GM19438 (cell line): ENCODE data around the gene TMTC1.

Experiments
- ATAC-seq: cut with Tn5 transposase; IDR thresholded peaks from one replicate; pipeline ENCODE4 v1.9.1; 2021; ENCODE audit warnings: low read depth; ENCODE audit not compliant: unreplicated experiment

The TMTC1 gene

DNA sequence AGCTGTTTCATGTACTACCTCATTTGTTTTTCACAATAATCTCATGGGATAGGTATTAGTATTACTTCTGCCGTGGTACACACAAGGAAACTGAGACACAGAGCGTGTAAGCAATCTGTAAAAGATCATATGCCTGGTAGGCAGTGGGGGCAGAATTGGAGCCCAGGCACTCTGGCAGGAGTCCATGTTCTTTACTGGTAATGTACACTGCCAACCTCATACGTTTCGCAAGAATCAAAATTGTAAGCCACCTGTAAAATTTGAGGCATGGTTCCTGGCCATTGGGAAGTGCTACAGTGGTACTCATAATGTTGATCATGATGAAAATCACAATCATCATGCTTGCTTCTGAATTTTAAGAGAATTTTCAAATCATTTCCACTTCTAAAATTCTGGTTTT lies 40.7 kb downstream of the TMTC1 start:
- no peak for ATAC-seq

DNA sequence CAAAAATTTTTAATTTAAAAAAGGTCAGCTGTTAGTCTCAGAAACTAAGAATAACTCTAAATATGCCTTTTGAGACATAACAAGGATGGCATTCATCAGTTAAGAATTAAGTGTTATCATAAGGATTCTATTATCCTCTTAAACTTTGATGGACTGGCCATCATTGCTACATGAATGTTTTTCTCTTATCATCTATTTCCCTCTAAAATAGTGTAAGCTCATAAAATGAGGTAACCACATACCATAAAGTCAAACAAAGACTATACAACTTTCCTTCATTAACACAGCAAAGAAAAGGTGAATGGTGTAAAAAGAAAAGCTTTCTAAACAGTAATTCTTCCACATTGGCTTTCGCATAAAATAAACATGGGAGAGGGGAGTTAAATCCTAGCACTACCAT lies 41.1 kb downstream of the TMTC1 start:
- no peak for ATAC-seq

DNA sequence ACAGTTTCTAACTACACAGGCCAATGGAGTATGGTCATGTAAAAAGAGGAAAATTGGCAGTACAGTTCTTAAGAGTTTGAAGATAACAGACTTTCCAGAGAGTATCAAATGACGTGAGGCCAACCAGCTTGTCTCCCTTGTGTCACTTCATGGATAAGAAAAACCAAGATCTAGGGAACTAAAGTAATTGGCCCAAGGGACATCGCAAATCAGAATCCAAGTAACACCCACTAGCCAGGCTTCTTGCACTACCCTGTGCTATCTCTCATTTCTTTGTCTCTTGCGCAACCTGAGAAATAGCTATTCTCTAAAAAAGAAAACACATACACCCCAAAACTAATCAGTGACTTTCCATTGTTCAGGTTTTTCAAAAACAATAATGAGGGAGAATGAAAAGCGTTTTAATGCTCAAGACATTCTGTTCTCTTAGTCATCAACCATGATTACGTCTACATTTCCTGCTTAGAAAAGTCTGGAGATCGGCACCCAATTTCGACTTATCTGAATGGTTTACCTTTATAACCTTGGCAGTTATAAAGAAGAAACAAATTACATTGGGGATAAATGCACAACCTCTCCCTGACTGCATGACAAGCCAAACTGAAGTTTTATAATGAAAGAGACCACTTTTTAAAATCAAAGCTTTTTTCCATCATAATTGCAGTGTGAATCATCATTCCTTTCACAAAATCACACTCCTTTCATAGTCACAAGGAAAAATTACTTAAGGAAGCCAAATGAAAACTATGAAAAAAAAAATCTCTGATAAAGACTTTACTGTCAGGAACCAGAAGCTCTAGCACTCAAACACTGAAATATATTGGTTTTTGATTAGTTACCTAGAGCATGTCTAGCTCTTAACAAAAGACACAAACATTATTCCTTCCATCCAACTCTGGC lies 42.1 kb downstream of the TMTC1 start:
- no peak for ATAC-seq

DNA sequence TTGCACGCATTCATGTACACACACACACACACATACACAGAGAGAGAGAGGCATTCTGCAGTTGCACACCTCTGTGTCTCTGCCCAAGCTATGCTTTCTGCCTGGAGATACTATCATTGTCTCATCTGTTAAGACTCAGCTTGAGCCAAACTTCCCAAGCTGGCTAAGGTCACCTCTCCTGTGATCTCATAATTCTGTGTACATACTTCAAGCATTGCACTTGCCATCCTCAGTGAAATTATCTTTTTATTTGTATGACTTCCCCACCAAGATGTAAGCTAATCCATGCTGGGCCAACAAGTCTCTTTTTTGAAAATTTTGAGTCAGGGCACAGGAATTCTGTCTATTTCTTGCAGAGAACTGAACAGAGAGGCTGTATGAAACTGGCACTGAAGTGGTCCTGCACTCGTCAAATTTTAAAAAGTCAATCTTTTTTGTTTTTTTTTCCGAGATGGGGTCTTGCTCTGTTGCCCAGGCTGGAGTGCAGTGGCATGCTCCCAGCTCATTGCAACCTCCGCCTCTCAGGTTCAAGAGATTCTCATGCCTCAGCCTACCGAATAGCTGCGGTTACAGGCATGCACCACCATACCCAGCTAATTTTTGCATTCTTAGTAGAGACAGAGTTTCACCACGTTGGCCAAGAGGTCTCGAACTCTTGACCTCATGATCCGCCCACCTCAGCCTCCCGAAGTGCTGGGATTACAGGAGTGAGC lies 44.3 kb downstream of the TMTC1 start:
- ATAC-seq = no peak

DNA sequence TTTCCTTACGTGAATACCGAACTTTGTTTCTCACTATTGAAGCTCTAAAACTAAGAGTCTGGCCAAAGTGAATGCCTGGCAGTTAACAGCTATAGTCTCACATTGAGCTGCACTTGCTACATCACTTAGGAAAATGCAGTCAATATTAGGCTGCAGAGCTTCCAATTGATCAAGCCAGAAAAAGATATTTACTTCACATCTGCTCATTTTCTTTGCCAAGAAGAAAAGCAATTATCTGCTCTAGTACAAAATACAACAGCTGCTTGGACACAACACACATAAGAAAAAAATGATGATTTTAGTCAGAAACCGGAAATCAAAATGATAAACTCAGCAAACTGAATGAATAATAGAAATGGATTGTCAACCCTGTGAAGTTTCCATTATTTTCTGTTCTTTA lies 45.4 kb downstream of the TMTC1 start:
- ATAC-seq = no peak

DNA sequence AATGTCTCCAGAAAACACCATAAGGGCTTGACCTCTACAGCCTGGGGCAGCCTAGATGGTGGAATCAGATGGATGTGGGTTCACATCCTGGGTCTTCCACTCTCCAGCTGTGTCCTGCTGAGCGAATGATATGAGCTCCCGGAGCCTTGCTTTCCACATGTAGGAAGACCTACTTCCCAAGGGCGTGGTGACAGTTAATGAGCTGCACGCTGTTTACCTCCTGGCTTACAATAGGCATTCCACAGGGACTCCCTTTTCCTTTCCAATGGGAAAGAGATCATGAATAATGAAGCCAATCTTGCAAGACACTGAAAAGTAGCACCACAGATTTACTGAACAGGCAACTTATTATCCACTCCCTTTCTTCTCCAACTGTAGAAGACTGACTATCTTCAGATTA lies 46.1 kb downstream of the TMTC1 start:
- ATAC-seq = no peak

DNA sequence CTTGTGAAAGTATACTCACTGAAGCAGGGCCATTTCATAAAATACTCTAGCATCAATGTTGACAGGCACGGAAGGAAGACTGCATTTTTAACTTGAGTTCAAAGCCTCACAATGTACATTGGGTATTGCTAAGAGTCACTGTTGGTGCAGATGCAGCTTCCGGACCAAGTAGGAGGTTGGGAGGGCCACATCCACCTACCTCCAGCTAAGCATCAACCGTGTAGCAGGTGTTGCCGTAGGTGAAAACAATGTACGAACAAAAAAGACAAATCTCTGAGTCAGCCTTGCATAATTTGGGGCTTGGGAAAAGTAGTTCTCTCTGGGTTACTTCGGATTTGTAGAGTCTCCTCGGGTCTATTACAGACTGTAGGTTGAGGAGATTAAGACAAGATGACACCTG lies 48.1 kb downstream of the TMTC1 start:
- ATAC-seq = no peak

DNA sequence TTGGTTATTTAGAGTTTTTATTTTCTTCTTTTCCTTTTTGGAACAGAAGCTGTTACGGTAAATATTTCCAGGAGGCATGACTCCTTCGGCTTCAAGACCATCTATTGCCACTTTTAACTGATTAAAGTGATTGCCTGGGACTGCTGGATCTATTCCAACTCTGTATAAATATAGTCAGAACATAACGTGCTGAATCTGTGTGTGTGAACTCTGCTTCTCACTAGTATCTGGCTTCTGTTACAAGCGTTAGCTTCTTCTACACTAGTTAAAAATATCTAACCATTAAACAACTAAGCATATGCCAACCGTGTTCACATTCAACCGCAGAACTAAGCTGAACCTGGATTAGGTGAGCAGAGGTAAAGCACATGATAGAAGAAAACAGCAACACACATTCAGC lies 49.0 kb downstream of the TMTC1 start:
- no peak for ATAC-seq

DNA sequence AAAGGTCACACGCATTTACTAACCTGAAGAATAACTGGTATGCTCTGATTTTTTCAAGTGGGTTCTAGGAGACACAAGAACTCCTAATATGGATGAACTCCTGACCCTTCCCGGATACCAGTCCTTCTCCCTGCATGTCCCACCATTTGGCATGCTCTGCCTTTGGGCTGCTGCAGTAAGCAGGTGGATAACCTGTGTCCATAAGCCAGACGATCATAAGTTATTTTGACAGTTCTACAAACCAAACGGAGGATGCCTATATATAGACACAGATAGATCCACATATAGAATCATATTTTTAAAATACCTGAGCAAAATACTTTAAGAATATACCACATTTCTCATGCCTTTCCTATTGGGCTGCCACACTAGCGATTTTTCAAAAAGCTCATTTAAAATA lies 49.4 kb downstream of the TMTC1 start:
- no peak for ATAC-seq

DNA sequence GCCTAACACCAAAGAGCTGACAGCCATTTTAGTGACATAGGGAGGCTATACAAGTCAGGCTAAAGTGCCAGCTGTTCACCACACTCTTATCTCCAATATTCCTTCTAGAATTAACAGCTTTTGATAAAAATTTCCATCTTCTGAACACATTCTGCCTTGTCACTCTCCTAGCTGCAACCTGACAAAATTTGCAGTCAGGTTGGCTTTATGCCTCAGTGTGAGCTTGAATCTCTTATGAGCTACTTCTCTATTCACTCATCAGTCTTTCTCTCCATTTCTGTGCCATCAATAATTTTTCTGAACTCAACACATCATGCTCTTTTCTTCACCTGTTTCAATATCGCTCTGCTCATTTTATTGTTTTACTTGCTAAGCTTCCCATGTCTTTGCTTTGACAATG lies 50.2 kb downstream of the TMTC1 start:
- no peak for ATAC-seq

DNA sequence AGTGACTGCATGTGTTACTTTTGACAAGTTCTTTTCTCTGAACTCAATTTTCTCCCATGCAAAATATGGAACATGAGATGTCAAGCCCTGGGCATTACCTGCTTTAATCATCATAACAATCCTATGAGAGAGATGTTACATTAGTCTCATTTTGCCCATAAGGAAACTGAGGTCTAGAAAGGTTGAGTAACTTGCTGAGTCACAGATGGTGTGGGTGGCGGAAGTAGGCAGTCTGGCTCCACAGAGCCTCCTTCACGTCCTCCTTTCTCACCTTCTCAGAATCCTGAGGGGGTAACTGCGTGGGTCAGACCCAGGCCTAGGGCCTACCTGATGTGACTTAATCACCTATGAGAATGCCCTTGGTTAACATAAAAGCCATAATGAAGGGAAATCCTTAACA lies 50.7 kb downstream of the TMTC1 start:
- no peak for ATAC-seq

DNA sequence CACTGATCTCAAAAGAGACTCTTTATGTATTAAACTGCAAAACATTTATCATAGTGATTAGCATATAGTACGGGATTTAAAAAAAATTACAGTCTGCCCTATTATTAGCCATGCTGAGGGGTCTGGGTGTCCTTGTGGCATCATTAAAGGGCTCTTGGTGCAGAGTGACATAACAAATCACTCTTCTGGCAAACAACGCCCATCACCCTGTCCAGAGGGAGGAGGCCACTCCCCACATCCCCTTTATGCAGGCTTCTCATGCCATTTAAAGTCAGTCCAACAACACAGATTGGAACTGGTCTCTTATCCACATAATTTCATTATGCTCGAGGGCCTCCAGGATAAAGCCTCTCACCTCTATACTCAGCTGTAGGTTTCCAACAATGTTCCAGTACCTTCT lies 51.1 kb downstream of the TMTC1 start:
- no peak for ATAC-seq

DNA sequence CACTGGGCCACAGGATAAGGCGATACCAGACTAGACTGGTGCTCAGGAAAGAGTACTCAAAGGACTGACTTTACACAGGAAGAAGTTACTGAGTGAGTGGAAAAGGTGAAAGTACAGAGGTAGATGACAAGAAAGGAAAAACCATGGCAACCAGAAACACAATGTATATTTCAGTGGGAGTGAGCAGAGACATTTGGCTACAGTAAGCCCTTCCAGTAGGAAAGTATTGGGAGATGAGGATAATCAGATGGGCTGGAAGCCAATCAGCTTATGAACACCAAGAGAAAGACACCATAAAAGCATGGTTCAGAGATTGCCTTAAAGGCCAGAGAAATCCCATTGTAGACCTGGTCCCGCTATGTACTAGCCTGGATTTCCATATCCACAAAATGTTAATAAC lies 51.6 kb downstream of the TMTC1 start:
- no peak for ATAC-seq

DNA sequence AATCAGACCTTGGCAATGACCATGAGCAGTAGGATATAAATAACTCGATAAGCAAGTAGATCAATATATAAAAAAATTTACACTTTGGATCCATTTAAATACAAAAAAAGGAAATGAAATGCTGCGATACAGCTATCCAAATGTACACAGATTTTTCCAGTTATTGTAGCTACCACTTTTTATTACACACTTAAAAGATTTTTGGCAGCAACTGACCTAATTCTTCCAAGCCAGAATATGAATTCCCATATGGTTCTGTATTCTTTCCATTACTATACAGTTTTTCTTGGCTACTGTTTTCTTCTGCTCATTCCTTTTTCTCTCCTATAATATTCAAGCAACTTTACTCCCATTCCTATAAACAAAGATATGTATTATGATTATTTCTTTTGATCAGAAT lies 52.2 kb downstream of the TMTC1 start:
- ATAC-seq = no peak

DNA sequence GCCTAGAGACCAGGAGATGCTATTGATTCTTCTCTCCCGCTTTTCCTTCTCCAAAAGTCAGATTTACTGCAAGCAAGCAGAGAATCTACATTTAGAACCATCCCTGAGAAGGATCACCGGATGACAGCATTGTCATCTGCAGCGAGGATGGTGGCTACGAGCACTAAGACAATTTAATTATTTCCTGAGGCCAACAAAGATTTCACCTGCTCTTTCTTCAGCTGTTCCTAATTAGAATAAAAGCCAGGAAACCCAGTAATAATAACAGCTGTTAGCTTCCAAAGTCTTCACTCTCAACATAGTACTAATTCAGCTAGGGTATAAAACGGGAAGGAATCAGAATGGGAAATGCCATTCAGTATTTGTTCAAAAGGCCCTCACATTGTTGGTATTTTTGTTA lies 53.3 kb downstream of the TMTC1 start:
- ATAC-seq = no peak

DNA sequence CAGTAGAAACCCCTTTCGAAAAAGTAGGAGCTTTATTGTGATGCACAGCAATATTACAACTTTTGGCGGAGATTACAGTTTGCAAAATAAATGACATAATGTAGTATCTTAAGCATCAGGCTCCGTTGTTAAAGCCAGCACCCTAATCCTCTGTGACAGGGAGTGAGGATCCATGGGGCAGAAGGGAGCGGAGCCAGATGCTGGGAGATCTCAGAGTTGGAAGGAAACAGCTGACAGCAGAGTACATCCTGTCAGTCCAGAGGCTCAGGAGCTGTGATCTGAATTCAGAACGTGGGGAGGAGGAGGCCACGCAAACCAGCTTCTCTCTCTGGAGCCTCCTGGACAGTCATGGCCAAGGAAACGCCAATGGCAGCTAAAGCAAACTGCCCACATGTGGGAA lies 55.7 kb downstream of the TMTC1 start:
- no peak for ATAC-seq

DNA sequence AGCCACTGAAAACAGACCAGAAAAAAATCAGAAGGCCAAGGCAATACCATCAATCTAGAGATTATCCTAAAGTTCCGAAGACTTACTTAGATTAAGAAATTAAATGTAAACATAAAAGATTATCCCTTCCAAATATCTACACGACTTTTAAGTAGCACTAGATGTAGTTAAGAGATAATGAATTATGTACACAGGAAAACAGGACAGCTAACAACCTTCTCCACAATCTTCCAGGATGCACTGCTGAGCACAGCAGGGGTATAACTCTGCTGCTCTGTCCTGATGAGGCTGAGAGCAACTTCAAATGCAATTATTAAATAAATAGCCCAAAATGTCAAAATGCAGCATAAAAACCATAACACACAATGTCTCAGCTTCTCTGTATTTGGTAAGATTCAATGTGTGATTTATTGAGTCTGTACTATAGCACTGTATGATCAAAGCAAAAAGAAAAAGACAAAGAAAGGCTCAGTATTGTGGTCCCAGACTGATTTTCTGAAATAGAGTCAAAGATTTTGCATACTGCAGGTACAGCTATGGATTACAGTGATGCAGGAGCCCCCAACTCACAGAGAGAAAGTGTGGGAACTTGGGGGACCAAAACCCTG lies 56.9 kb downstream of the TMTC1 start:
- ATAC-seq = no peak

DNA sequence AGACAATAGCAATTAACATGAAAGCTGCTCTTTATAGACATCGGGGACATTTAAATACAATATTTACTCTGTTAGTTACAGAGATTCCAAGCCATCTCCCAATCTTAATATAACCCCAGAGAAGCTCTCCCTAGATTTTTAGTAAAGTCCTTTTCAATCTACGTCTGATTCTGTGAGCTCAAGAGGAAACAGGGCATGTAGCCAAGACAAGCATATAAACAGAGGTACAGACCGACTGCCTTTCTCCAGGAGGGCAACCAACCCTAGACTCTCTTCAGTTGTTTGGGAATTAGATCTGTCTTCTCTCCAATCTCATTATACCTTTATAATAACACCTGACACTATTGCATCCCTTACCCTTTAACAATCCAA lies 57.4 kb downstream of the TMTC1 start:
- ATAC-seq = no peak

DNA sequence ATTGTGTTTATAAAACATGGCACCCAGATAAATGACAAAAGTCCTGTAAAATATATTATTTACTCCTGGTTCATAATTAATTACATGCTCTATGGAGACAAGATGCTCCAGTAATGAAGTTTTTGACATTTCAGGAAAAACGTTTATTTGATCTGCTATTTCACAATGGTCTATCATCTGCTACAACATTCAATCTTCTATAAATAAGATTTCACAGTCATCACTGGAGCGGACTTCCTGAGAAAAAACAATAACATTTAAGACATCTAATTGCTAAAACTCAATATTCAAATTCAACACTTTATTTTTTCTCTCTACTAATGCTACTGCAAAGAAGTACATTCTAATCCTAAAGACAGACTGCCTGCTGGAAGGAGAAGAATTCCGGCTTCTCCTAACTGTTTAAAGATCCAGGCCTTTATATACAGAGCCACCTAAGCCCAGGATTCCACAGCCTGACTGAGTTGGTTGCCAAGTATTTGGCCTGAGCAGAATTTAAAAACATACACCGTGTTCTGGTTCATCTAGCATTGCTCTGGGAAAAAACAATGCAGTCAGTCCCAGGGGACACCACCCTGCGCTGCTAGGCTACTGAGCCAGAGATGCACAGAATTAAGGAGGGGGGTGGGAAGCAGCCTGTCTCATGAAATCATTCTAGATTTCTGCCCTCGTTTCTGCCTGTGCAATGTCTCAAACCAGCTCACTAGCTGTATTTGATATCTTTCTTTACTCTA lies 58.0 kb downstream of the TMTC1 start:
- ATAC-seq = no peak

DNA sequence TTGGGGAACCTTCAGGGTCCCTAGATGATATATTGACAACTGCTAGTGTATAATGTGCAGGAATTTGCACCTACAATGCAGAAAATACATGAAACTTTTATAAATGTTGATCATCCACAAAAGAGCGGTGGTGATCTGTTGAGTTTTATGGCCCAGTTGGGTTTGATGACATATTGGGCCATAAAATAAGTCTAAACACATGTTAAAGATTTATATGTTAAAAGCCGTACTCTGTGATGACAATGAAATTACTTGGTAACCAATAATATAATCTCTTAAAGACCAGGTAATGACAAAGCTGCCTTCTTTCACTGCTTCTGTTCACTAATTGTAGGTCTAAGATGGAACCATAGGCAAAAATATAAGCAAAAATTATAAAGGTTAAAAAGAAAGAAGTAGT lies 61.6 kb downstream of the TMTC1 start:
- no peak for ATAC-seq

DNA sequence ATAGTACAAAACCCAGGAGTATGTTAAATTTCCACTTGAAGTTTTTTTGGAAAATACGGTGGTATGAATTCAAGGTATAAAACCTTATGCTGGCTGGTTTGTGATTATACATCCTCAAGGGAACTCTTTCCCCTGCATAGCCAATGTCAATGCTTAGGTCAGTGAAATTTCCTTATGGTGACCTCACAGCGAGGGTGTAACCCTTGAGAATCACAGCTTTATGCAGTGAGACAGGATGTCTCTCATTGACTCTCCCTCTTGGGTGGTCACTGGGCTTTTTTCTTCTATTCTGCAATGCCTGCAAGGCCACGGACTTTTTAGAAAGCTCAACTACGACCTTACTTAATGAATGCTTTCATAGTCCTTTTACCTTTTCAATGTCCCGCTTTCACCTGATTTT lies 64.4 kb downstream of the TMTC1 start:
- no peak for ATAC-seq
